Transverse colon (tissue), 4 donors: ENCODE measurements around the gene SF3A2.

ENCODE experiments used
- POLR2A ChIP-seq: fragments of 450-650 bp; IDR thresholded peaks from one replicate; pipeline ENCODE4 v1.6.1; 2016; ENCODE audit warnings: antibody characterized with exemption, mild to moderate bottlenecking, moderate library complexity
- POLR2AphosphoS5 ChIP-seq, 3 donors: sonication (generic); formaldehyde crosslinking; IDR thresholded peaks; one replicate each; pipeline ENCODE4 v1.6.1; 2016; ENCODE audit warnings: antibody characterized with exemption in 3 of 3
- TF ChIP-seq, protein P1 (sequence below), 5 experiments: fragments of 200-600 bp in 3 of 5; fragments of 450-650 bp in 2 of 5; sonication (generic) in 3 of 5; IDR thresholded peaks; 1 replicate in 2 of 5; 2 replicates in 3 of 5; pipeline ENCODE4 v1.5.1; 2016 to 2017; ENCODE audit warnings: antibody characterized with exemption in 5 of 5, inconsistent platforms in 3 of 5, mild to moderate bottlenecking in 2 of 5, moderate library complexity in 1 of 5

DNA sequence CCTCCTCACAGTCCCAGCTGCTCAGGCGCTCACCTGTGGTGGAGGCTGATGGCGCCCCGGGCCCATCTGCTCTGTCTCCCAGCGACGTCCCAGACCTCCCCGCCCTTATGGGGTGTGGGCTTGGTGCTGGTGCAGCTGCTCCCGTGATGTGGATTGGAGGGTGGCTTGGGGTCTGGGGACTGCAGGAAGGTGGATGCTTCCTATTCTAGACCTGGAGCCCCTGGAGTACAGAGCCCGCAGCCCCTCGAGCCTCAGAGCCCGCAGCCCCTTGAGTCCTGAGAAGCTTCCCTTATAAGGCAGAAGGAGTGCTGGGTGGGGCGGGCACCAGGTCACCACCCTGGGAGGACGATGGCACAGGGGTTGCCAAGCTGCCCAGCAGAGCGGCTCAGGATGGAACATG is 41.3 kb upstream of the SF3A2 start:
- TF ChIP-seq, protein P1, sequence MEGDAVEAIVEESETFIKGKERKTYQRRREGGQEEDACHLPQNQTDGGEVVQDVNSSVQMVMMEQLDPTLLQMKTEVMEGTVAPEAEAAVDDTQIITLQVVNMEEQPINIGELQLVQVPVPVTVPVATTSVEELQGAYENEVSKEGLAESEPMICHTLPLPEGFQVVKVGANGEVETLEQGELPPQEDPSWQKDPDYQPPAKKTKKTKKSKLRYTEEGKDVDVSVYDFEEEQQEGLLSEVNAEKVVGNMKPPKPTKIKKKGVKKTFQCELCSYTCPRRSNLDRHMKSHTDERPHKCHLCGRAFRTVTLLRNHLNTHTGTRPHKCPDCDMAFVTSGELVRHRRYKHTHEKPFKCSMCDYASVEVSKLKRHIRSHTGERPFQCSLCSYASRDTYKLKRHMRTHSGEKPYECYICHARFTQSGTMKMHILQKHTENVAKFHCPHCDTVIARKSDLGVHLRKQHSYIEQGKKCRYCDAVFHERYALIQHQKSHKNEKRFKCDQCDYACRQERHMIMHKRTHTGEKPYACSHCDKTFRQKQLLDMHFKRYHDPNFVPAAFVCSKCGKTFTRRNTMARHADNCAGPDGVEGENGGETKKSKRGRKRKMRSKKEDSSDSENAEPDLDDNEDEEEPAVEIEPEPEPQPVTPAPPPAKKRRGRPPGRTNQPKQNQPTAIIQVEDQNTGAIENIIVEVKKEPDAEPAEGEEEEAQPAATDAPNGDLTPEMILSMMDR (IDR thresholded peaks at IDR 0.05): no peak
- TF ChIP-seq POLR2A (no peak), POLR2AphosphoS5 (IDR thresholded peaks at IDR 0.05) (no peak)
